Fibroblast of skin of left biceps (primary cell): Measurements from ENCODE around the gene MYO1F.
"Not testable (repeated sequence)": the region's sequence is repeated elsewhere in the genome, so short reads cannot be mapped to it uniquely, and the experiment has no call there.

Experiments used
- DNase-seq, 2 experiments: peaks; one replicate each; pipeline ENCODE4 v3.0.0-alpha.2; 2013; ENCODE audit warnings: low read depth in 2 of 2

Gene MYO1F

GRCh38 chr19:8517551-8518442 is 59.4 kb downstream of the MYO1F start:
- no peak for DNase-seq

- DNase-seq = no peak
Observed at GRCh38 chr19:8515317-8515716, 61.9 kb downstream of the MYO1F start.

GRCh38 chr19:8514505-8515009 is 62.7 kb downstream of the MYO1F start:
- DNase-seq = not testable (repeated sequence)

GRCh38 chr19:8513687-8514504 is 63.3 kb downstream of the MYO1F start, which contains the start of gene ZNF414:
Gene ZNF414 (minus strand): TSS chr19:8514167. CDS start chr19:8514046, 121 bp downstream.
- DNase-seq = peak; percentile 94

GRCh38 chr19:8513036-8513686 is 64.1 kb downstream of the MYO1F start:
- DNase-seq = no peak

GRCh38 chr19:8512115-8512967 is 64.9 kb downstream of the MYO1F start:
- no peak for DNase-seq

GRCh38 chr19:8511573-8512101 is 65.6 kb downstream of the MYO1F start:
- no peak for DNase-seq

- DNase-seq = no peak
Observed at GRCh38 chr19:8510589-8511115, 66.6 kb downstream of the MYO1F start.

GRCh38 chr19:8506402-8506957 is 70.8 kb downstream of the MYO1F start:
- DNase-seq = no peak

- peak in 1 of 2 experiments; percentile 8 for DNase-seq
Observed at GRCh38 chr19:8505680-8506401, 71.4 kb downstream of the MYO1F start.

- no peak for DNase-seq
Observed at GRCh38 chr19:8504919-8505318, 72.3 kb downstream of the MYO1F start.

- DNase-seq = no peak
Observed at GRCh38 chr19:8504171-8504570, 73.1 kb downstream of the MYO1F start.

- no peak for DNase-seq
Observed at GRCh38 chr19:8503510-8503909, 73.7 kb downstream of the MYO1F start.

GRCh38 chr19:8501981-8502380 is 75.3 kb downstream of the MYO1F start:
- DNase-seq = no peak

- no peak for DNase-seq
Observed at GRCh38 chr19:8501516-8501915, 75.7 kb downstream of the MYO1F start.

- DNase-seq = no peak
Observed at GRCh38 chr19:8500158-8500557, 77.1 kb downstream of the MYO1F start.

- no peak for DNase-seq
Observed at GRCh38 chr19:8499048-8499833, 78.0 kb downstream of the MYO1F start.

GRCh38 chr19:8498295-8498694 is 78.9 kb downstream of the MYO1F start:
- no peak for DNase-seq

- DNase-seq = no peak
Observed at GRCh38 chr19:8494158-8494557, 83.1 kb downstream of the MYO1F start.
